NCI-H2171 (cell line): ENCODE measurements around the gene DMRT2.
A peak's percentile ranks its signal among the peaks of the same experiment; 100 is the strongest.

Source experiments
- DNase-seq: peaks from one replicate; lab custom pipeline; 2025; lab: John Stamatoyannopoulos, UW

DMRT2 gene

GRCh38 chr9:1050125-1050895 lies at the start of gene DMRT2:
TSS of gene DMRT2 (plus strand) at chr9:1050357. CDS start at chr9:1051614, 1,257 bp downstream.
- DNase-seq: peak; percentile 92

- DNase-seq: no peak
These were observed 48.3 kb upstream of the DMRT2 start for GRCh38 chr9:1001838-1002237.

DNA sequence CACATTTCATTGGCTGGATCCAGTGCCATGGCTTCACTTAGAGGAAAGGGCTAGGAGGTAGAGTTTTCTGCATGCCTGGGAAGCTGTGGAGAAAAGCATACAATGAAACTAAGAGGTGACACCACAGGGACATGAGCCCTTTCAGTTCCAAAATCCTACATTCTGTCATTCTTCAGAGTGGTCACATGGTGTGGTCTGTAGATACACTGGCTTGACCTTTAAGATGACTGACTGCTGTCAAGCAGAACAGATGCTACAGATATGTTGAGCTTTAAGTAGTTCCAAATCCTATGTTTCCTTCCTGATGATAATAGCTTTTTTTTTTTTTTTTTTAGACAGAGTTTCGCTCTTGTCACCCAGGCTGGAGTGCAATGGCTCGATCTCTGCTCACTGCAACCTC lies 47.5 kb upstream of the DMRT2 start:
- DNase-seq: no peak

DNA sequence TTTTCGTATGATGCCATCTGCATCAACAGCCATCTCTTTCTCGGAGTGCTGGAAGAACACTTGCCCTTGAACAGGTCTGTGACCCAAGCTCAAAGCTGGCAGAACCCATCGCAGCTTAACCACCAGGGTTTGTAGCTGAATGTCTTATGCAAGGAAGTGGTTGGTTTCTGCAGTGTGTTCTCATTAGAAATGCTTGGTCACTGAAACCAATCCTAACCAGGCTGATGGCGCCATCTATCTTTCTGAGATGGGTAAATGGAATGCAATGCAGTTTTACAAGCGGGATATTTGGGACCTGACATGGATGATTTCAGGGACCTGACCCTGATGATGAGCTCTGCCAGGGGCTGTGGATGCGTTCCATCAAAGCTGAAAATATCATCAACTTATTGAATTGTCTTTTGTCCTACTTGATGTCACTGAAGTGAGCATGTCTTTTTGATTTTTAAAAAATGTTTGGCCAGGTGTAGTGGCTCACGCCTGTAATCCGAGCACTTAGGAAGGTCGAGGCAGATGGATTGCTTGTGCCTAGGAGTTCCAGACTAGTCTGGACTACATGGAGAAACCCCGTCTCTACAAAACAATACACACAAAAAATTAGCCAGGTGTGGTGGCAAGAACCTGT lies 45.0 kb upstream of the DMRT2 start:
- DNase-seq: no peak

GRCh38 chr9:1007312-1007711 lies 42.8 kb upstream of the DMRT2 start:
- no peak for DNase-seq

- no peak for DNase-seq
These were observed 41.9 kb upstream of the DMRT2 start for GRCh38 chr9:1008216-1008615.

DNA sequence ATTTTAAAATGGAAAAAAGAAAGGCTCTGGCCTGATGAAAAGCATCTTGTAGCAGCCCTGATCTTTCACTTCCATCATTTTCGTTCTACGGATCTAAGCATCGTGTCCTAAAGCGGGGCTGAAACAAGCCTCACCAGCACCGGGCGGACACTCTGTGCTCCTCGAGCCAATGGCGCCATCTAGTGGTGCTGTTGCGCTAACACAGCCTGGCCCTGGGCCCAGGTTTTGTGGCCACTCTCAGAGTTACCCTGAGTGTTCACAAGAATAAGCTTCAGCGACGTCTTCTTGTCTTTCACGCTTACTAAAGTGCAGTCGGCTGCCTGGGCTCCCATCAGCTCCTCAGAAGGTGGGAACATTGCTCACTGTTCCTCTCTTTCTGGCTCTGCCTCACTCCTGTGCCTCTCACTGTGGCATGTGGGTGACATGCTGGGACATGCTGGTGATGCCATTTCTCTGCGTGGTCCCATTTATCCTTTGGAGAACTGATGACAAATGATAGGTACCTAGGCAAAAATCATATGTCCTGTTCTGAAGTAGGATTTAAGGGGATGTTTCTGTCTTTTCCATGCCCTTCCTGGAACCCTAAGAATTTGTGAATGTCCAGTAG lies 41.0 kb upstream of the DMRT2 start:
- DNase-seq: peak; percentile 77

- no peak for DNase-seq
These were observed 37.1 kb upstream of the DMRT2 start for GRCh38 chr9:1013021-1013420.

DNA sequence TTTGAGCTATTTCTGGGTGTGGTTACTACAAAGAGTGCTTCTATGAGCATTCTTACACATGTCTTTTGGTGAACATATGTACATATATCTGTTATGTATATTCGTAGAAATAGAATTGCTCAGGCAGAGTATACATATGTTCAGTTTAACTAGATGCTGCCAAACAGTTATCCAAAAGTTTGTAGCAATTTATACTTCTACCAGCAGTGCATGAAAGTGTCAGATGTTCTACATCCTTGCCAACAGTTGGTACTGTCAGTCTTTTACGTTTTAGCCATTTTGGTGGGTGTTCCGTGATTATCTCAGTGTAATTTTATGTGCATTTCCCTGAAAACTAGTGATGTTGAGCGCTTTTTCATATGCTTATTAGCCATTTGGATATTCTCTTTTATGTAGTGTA lies 35.9 kb upstream of the DMRT2 start:
- DNase-seq: no peak

DNA sequence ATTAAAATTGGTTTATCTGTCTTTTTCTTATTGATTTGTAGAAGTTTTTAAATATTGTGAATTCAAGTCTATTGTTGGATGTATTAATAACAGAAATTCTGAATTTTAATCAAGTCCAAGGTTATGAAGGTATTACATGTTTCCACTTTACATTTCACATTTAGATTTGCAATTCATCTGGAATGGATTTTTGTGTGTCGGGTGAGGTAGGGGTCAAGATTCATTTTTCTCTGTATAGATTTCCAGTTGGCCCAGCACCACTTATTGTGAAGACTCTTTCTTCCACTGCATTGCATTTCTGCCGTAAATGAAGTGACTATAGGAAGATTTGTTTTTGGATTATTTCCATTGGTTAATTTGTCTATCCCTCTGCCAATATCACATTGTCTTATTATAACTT lies 35.5 kb upstream of the DMRT2 start:
- DNase-seq: no peak

GRCh38 chr9:1018121-1018520 lies 32.0 kb upstream of the DMRT2 start:
- no peak for DNase-seq

DNA sequence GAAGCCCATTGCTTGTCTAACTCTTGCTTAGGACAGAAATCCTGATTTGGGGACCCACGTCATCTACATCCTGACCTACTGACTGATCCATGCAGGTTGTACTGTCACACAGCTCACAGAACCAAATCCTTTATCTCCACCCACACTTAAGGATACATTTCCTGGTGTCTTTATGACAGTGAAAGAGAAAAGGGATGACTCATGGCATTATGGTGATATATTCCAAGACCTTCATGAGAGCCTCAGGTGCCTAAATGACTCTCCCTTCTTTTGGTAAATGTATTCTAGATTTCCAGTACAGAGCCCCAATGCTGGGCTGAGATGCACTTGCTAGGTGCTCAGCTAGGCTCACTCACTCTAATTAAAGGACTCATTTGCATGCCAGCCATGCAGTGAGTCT lies 26.0 kb upstream of the DMRT2 start:
- DNase-seq: no peak

DNA sequence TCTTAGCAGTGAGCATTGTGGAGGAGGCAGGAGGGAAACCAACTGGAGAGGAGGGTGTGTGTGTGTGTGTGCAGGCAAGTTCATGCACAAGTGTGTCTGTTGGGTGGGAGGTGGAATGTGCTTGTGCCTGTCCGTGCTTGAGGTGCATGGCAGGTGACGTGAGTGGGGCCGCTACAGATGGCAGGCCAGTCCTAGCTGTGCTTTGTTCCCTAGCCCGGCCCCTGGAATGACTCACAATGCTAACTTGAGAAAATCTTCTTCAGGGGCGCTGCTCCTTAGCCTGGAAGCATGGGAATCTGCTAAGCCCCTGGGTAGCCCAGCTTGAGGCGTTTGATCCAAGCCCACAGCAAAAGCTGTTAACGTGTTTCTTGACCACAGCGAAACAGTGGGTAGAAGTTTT lies 25.0 kb upstream of the DMRT2 start:
- no peak for DNase-seq

DNA sequence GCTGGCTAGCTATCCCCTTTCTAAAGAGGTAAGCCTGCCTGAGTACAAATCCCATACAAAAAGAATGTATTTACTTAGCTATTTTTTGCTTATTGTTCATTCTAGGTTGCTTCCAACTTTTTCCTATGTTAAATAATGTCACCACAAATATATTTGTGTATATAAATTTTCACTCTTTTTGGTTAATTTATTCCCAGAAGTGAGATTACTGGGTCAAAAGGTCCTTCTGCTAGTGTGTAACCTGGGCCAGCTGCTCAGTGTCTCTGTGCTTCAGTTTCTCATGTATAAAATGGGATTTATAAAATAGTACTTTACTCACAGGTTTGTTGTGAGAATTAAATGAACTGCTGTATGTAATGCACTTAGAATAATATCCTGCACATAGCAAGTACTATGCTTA lies 23.9 kb upstream of the DMRT2 start:
- DNase-seq: no peak

- DNase-seq: no peak
These were observed 21.5 kb upstream of the DMRT2 start for GRCh38 chr9:1028501-1029190.

DNA sequence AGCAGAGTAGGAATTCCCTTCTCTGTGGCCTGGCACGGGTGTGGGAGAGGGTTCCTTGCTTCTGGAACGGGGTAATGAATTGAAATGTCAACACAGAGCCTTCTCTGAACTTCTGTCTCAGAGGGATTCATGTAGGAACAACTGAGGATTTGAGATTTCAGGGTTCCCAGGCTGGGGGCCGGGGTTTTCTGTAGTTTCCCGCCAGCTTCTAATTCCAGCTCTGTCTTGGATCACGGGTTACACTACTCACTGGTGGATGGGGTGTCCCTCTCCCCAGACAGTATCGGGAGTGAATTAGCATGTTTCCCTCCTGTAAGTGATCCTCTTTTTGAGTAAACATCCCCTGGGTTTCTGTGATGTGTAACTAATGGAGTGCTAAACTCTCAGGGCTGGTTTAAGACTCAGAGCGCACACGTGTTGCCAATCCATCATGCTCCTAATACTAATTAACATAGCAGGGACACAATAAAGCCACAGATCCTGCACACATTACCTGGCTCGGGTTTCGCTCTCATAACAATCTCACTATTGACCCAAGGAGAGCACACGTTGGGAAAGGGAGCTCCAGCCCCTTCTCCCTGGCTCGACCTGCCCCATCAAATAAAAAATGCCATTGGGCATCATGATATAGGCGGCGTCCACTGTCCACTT lies 18.1 kb upstream of the DMRT2 start:
- DNase-seq: no peak

GRCh38 chr9:1034271-1034670 lies 15.9 kb upstream of the DMRT2 start:
- no peak for DNase-seq

DNA sequence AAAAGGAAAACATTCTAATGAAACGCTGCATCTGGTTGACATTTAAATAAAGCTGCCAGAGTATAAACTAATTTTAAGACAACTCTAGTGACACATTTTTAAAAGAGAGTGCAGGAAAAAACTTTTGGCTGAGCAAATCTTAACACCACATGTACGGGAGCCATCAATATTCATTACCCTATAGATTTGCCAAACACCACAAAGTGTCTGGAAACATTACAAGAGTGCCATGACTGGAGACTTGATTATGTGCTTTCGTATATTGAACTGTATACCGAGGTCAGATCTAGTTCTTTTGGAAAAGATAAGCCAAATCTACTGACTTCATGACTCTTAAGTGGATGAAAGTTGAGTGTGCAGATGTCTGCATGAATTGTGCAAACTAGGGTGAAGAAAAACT lies 10.6 kb upstream of the DMRT2 start:
- DNase-seq: no peak

GRCh38 chr9:1042466-1042865 lies 7.7 kb upstream of the DMRT2 start:
- no peak for DNase-seq

GRCh38 chr9:1044643-1045042 lies 5.5 kb upstream of the DMRT2 start:
- DNase-seq: no peak

DNA sequence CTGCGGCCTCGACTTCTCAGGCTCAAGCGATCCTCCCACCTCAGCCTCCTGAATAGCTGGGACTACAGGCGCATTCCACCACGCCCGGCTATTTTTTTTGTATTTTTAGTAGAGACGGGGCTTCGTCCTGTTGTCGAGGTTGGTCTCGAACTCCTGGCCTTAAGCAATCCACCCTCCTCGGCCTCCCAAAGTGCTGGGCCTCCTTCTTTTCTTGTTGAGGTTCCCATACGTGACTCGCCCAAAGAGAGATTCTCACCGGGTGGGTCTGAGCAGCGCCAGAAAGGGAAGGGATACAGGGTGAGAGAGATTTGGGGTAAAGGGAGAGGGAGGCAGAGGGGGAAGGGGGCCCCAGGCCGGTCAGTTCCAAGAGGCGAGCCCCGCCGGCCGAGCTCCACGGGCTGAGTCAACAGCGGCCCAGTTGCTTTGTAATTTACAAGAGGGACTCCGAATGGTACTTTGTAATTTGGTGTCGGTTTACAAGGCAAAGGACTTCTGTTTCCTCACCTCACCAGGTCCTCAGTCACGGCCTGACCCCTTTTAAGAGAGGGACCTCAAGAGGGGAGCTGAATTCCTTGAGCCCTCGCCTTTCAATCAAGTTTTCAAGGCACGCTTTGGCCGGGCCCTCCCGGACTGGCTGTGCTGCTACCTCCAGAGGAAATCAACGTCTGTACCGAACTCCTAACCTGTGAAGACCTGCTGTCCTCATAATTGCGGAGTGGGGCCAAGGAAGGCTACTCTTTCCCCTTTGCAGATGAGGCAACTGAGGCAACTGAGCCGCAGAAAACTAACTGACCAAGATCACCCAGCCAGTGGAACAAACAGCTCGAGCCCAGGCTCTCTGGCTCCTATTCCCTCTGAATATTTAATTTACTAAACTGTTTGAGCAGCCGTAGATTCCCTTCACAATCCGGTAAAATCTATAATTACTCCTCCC lies 3.3 kb upstream of the DMRT2 start:
- DNase-seq: no peak
